CD14-positive monocyte (primary cell): Measurements from ENCODE around the gene CHST10. TPM values are rescaled to one million over a fixed set of nuclear protein-coding genes. Genes with fewer than 3 reads are reported as not detected.
"Not testable (repeated sequence)": the region's sequence is repeated elsewhere in the genome, so short reads cannot be mapped to it uniquely, and the experiment has no call there.

Experiments used
- DNase-seq, 3 donors: peaks; one replicate each; pipeline ENCODE4 v3.0.0-alpha.2; 2011 to 2022
- H2AFZ ChIP-seq: 2 replicates; pipeline ENCODE4 v1.6.0; 2012; ENCODE audit warnings: mild to moderate bottlenecking, low read depth, low read length, inconsistent platforms; ENCODE audit not compliant: insufficient read depth, poor library complexity, severe bottlenecking
- H3K27ac ChIP-seq, 2 donors: 1 replicate in 1 of 2; 2 replicates in 1 of 2; pipeline ENCODE4 v1.5.1; 2012 to 2013; ENCODE audit warnings: low read length in 2 of 2, control low read depth in 1 of 2, inconsistent platforms in 1 of 2, low read depth in 1 of 2, mild to moderate bottlenecking in 1 of 2
- H3K27me3 ChIP-seq, 2 donors: one replicate each; pipeline versions ENCODE4 v1.6.0 to v1.6.1; 2011 to 2013; ENCODE audit warnings: low read length in 2 of 2; ENCODE audit not compliant: control insufficient read depth in 2 of 2, insufficient read depth in 2 of 2
- H3K36me3 ChIP-seq, 2 donors: replicated peaks in 1 of 2; 1 replicate in 1 of 2; 2 replicates in 1 of 2; pipeline versions ENCODE4 v1.5.1 to v1.6.1; 2012 to 2013; ENCODE audit warnings: low read length in 2 of 2, control low read depth in 1 of 2, inconsistent platforms in 1 of 2, mild to moderate bottlenecking in 1 of 2; ENCODE audit not compliant: insufficient read depth in 2 of 2, control insufficient read depth in 1 of 2
- H3K4me1 ChIP-seq, 2 donors: 1 replicate in 1 of 2; 2 replicates in 1 of 2; pipeline versions ENCODE4 v1.5.1 to v1.6.1; 2012 to 2013; ENCODE audit warnings: low read length in 2 of 2, control low read depth in 1 of 2, inconsistent platforms in 1 of 2, mild to moderate bottlenecking in 1 of 2, moderate library complexity in 1 of 2; ENCODE audit not compliant: insufficient read depth in 2 of 2, control insufficient read depth in 1 of 2
- H3K4me2 ChIP-seq: replicated peaks from 2 replicates; pipeline ENCODE3; 2012; ENCODE audit warnings: low read length, moderate library complexity, mild to moderate bottlenecking; ENCODE audit not compliant: poor library complexity, severe bottlenecking; ENCODE audit errors: extremely low read depth
- H3K4me3 ChIP-seq, 3 experiments: fragments of 200-600 bp in 1 of 3; sonication (generic) in 1 of 3; replicated peaks in 1 of 3; 1 replicate in 2 of 3; 2 replicates in 1 of 3; pipeline ENCODE4 v1.5.1; 2011 to 2013; ENCODE audit warnings: low read length in 3 of 3, mild to moderate bottlenecking in 3 of 3, control low read depth in 2 of 3, low read depth in 2 of 3, inconsistent platforms in 1 of 3, moderate library complexity in 1 of 3
- H3K79me2 ChIP-seq: 2 replicates; pipeline ENCODE4 v1.6.0; 2012; ENCODE audit warnings: mild to moderate bottlenecking, control low read depth, inconsistent platforms, low read length, moderate library complexity; ENCODE audit not compliant: insufficient read depth
- H3K9ac ChIP-seq: 2 replicates; pipeline ENCODE4 v1.6.0; 2017; ENCODE audit warnings: low read length, mild to moderate bottlenecking; ENCODE audit not compliant: insufficient read depth, poor library complexity, severe bottlenecking
- H3K9me3 ChIP-seq, 2 donors: replicated peaks in 1 of 2; 1 replicate in 1 of 2; 2 replicates in 1 of 2; pipeline versions ENCODE4 v1.5.1 to v1.6.1; 2012 to 2013; ENCODE audit warnings: low read length in 2 of 2, control low read depth in 1 of 2; ENCODE audit not compliant: control insufficient read depth in 1 of 2, insufficient read depth in 1 of 2
- H4K20me1 ChIP-seq: 2 replicates; pipeline ENCODE4 v1.6.0; 2012; ENCODE audit warnings: mild to moderate bottlenecking, low read length, control low read depth, moderate library complexity; ENCODE audit not compliant: insufficient read depth
- H3K27ac Mint-ChIP-seq, 7 donors: one replicate each; pipeline ENCODE4 v1.8.0; 2020; ENCODE audit warnings: mild to moderate bottlenecking in 7 of 7, mixed read lengths in 7 of 7, moderate library complexity in 6 of 7, inconsistent platforms in 2 of 7
- H3K27me3 Mint-ChIP-seq, 3 donors: one replicate each; pipeline ENCODE4 v1.8.0; 2021 to 2022; ENCODE audit warnings: low read depth in 3 of 3, mild to moderate bottlenecking in 3 of 3, mixed read lengths in 3 of 3, moderate library complexity in 3 of 3, inconsistent platforms in 1 of 3
- H3K36me3 Mint-ChIP-seq, 2 donors: one replicate each; pipeline ENCODE4 v1.8.0; 2020; ENCODE audit warnings: mixed read lengths in 2 of 2, inconsistent platforms in 1 of 2, mild to moderate bottlenecking in 1 of 2
- H3K4me1 Mint-ChIP-seq: one replicate; pipeline ENCODE4 v1.8.0; 2020; ENCODE audit warnings: mild to moderate bottlenecking, mixed read lengths
- H3K4me3 Mint-ChIP-seq, 2 donors: one replicate each; pipeline ENCODE4 v1.8.0; 2020; ENCODE audit warnings: mild to moderate bottlenecking in 2 of 2, mixed read lengths in 2 of 2, moderate library complexity in 1 of 2
- H3K9me3 Mint-ChIP-seq, 7 donors: one replicate each; pipeline ENCODE4 v1.8.0; 2020 to 2022; ENCODE audit warnings: mixed read lengths in 7 of 7, mild to moderate bottlenecking in 6 of 7, moderate library complexity in 6 of 7, inconsistent platforms in 2 of 7
- CTCF ChIP-seq: fragments of 200-600 bp; IDR thresholded peaks from one replicate; pipeline ENCODE4 v1.8.0; 2022; ENCODE audit warnings: antibody characterized with exemption, mild to moderate bottlenecking
- whole genome bisulfite sequencing: methylation state at CpG from one replicate; pipeline ENCODE4 v1.1.5; 2013; ENCODE audit warnings: missing lambda C conversion rate; ENCODE audit not compliant: insufficient coverage; 5-methylcytosine and 5-hydroxymethylcytosine counted together
- intact Hi-C, 2 donors: fragments of 100-400 bp; cut with micrococcal nuclease; formaldehyde crosslinking; loops; one replicate each; pipeline versions ENCODE4 v1.15.0 to v1.15.1; 2023
- polyA plus RNA-seq, 3 donors: library from polyadenylated mRNA; depleted of rRNA in 1 of 3; unstranded in 2 of 3; stranded (reverse) in 1 of 3; fragments of 300-500 nt in 2 of 3; fragments of >200 nt in 1 of 3; fragmentation: Illumina TruSeq in 2 of 3; gene quantifications; 1 replicate in 2 of 3; 2 replicates in 1 of 3; pipeline ENCODE4 v1.2.3, GENCODE V29; 2012 to 2021
- small RNA-seq: library from RNA; depleted of rRNA; stranded (forward); fragments of <200 nt; gene quantifications from one replicate; pipeline ENCODE3, GENCODE V24; 2012; ENCODE audit warnings: low read depth; ENCODE audit not compliant: insufficient read length

CHST10 gene
- polyA plus RNA-seq, 3 donors, result 0.52 to 0.54 TPM; not detected in 1

- intact Hi-C loops, result no loop called here
These were observed 73.0 kb downstream of the CHST10 start for GRCh38 chr2:100344433-100344832.

GRCh38 chr2:100342466-100342865, 75.0 kb downstream of the CHST10 start:
- H3K4me3 ChIP-seq, H2AFZ ChIP-seq, H3K4me1 ChIP-seq, H4K20me1 ChIP-seq, H3K27me3 ChIP-seq, H3K79me2 ChIP-seq, H3K36me3 Mint-ChIP-seq, H3K4me2 ChIP-seq, H3K27ac ChIP-seq, H3K36me3 ChIP-seq, H3K9me3 ChIP-seq, H3K4me3 Mint-ChIP-seq, H3K27ac Mint-ChIP-seq, H3K4me1 Mint-ChIP-seq, DNase-seq, intact Hi-C loops, H3K9ac ChIP-seq: not testable (repeated sequence)
- H3K9me3 Mint-ChIP-seq, result peaks cover 8 to 19% (median 17%) of the 10 kb centered on the region in 7 donors
- 100% methylated on average over 2 of the region's 2 CpGs for WGBS
- H3K27me3 Mint-ChIP-seq, result peaks cover 2 to 18% (median 9%) of the 10 kb centered on the region in 3 donors

More at GRCh38 chr2:100344433-100344832, 73.0 kb downstream of the CHST10 start:
- no peaks in the 10 kb centered on the region for H3K36me3 Mint-ChIP-seq
- H3K9me3 ChIP-seq, result peaks cover 0 to 11% of the 10 kb centered on the region in 2 donors
- 97% methylated on average over 4 of the region's 4 CpGs for WGBS
- H3K36me3 ChIP-seq, result no peaks in the 10 kb centered on the region
- H2AFZ ChIP-seq, result no peak overlapping the region
- no peak overlapping the region for H3K4me3 Mint-ChIP-seq
- H3K27ac Mint-ChIP-seq, result no peak overlapping the region
- H3K4me3 ChIP-seq, result no peak overlapping the region
- peaks cover 10 to 30% (median 19%) of the 10 kb centered on the region in 7 donors for H3K9me3 Mint-ChIP-seq
- H3K27me3 ChIP-seq, result peaks cover 0 to 2% of the 10 kb centered on the region in 2 donors
- no peaks in the 10 kb centered on the region for H3K4me1 ChIP-seq
- H4K20me1 ChIP-seq, result no peaks in the 10 kb centered on the region
- no peak for DNase-seq
- no peak overlapping the region for H3K4me2 ChIP-seq
- H3K4me1 Mint-ChIP-seq, result no peaks in the 10 kb centered on the region
- H3K27me3 Mint-ChIP-seq, result peaks cover 6 to 24% (median 8%) of the 10 kb centered on the region in 3 donors
- no peak overlapping the region for H3K27ac ChIP-seq
- no peaks in the 10 kb centered on the region for H3K79me2 ChIP-seq
- no peak for TF ChIP-seq CTCF
- no peak overlapping the region for H3K9ac ChIP-seq

Small RNA genes lying within 50 kb of the gene (small RNA-seq; reads per million reads assigned to genes)
- not detected for gene AC012493.2
- not detected for gene AC012493.3

Other genes starting within 250 kb of the CHST10 start
- gene LONRF2, start 95.2 kb downstream of the CHST10 start, polyA plus RNA-seq, result not detected
- not detected for gene NMS, start 52.8 kb upstream of the CHST10 start, polyA plus RNA-seq
- 10 to 100 TPM; 15.9 to 28.4 (median 24.8) TPM for gene PDCL3, start 145.3 kb upstream of the CHST10 start, polyA plus RNA-seq